GM19395 (cell line): ENCODE measurements around the gene SLC25A10.
"Not testable (repeated sequence)": the region's sequence is repeated elsewhere in the genome, so short reads cannot be mapped to it uniquely, and the experiment has no call there.

Experiments
- ATAC-seq: cut with Tn5 transposase; IDR thresholded peaks from one replicate; pipeline ENCODE4 v1.9.1; 2021; ENCODE audit warnings: mild to moderate bottlenecking, moderate library complexity; ENCODE audit not compliant: unreplicated experiment

SLC25A10 gene, protein sequence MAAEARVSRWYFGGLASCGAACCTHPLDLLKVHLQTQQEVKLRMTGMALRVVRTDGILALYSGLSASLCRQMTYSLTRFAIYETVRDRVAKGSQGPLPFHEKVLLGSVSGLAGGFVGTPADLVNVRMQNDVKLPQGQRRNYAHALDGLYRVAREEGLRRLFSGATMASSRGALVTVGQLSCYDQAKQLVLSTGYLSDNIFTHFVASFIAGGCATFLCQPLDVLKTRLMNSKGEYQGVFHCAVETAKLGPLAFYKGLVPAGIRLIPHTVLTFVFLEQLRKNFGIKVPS

GRCh38 chr17:81711814-81712467 lies at the start of gene SLC25A10:
TSS of gene SLC25A10 (plus strand) at chr17:81712284. CDS start at chr17:81712427, 143 bp downstream.
- peak; percentile 59 for ATAC-seq

DNA sequence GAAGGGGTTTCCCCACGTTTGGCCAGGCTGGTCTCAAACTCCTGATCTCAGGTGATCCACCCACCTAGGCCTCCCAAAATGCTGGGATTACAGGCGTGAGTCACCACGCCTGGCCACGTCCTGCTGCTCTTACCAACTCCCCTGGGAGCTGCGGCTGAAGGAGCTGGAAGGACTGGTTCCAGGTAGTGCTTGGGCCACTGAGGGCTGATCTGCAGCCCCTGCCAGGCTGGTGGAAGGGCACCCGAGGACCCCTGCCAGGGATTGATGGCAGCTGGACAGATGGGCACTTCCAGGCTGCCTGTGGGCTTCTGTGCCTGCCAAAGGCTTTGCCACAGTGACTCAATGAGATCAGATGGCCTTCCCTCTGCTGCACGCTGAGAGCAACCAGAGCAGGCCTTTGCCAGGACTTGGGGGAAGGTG lies 48.0 kb upstream of the SLC25A10 start:
- no peak for ATAC-seq

GRCh38 chr17:81665205-81666091 lies 46.6 kb upstream of the SLC25A10 start:
- peak; percentile 17 for ATAC-seq

- no peak for ATAC-seq
Measured at GRCh38 chr17:81666092-81666341, 46.1 kb upstream of the SLC25A10 start.

GRCh38 chr17:81666342-81667191 lies 45.5 kb upstream of the SLC25A10 start, which contains the start of the genes CCDC137 and OXLD1:
TSS of gene CCDC137 (plus strand) at chr17:81666737. CDS start at chr17:81666767, 30 bp downstream.
TSS of gene OXLD1 (minus strand) at chr17:81666605. CDS start at chr17:81666577, 28 bp downstream.
- ATAC-seq: peak; percentile 91

GRCh38 chr17:81667754-81668153 lies 44.3 kb upstream of the SLC25A10 start:
- ATAC-seq: no peak

GRCh38 chr17:81672504-81672903 lies 39.6 kb upstream of the SLC25A10 start:
- no peak for ATAC-seq

DNA sequence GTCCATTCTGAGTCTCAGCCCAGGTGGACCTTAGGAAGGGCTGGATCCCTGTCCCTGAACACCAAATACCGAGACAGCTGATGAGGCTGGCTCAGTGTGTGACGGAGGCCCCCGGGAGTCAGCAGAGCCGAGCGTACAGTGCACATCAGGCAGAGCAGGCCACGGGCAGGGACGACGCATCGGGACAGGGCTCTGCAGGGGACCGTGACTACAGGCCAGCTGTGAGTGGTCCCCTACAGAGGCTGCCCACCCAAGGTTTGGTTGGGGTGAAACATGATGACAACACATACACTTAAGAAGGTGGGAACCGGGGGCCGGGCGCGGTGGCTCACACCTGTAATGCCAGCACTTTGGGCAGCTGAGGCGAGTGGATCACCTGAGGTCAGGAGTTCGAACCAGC lies 39.1 kb upstream of the SLC25A10 start:
- no peak for ATAC-seq

DNA sequence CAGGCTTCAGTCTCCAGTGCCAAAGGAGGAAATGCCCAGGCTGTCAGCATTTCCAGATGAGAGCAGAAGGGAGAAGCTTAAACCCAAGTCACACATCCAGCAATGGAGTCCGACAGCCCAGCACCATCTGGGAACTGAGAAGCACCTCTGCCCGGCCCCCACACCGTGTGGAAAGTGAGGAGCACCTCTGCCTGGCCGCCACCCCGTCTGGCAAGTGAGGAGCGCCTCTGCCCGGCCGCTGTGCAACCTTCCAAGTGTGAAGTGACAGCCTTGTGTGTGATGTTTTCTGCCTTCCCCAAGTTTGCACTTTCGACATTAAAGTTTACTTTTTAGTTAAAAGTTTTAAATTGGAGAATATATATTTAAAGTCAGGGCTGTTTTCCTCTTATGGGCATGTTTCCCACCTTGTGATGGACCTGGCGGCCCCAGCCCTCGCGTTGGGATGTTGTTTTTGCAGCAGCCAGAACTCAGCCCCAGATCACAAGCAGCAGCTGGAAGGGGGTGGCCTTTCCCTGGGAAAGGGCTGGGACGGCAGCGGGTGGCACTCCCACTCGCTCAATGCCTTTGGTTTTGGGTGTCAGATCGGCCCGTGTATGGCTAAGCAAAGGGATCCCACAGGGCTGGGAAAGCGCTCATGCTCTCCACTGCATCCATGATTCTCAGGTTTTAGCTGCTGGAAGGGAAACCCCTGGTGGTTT lies 38.4 kb upstream of the SLC25A10 start:
- ATAC-seq: no peak

- ATAC-seq: not testable (repeated sequence)
Measured at GRCh38 chr17:81675515-81676221, 36.4 kb upstream of the SLC25A10 start.

GRCh38 chr17:81676906-81677305 lies 35.2 kb upstream of the SLC25A10 start:
- ATAC-seq: no peak

GRCh38 chr17:81680150-81680549 lies 31.9 kb upstream of the SLC25A10 start:
- no peak for ATAC-seq

DNA sequence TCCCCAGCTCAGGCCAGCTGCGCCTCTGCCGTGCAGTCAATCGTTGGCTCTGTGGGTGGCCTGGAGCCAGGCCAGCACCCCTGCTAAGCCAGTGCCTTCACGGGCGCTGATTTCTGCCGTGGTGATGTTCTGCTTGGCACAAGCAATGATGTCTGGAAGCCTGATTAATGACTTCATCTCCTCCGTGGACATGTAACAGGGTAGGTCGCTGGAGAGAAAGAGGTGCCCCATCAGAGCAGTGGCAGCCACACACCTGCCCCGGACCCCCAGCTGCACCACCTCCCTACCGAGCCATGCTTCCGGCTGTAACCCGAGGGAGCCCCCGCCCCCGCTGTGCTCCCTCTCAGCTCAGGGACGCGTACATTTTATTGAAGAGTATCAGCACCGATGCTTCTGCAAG lies 30.4 kb upstream of the SLC25A10 start:
- no peak for ATAC-seq

- no peak for ATAC-seq
Measured at GRCh38 chr17:81682565-81683207, 29.4 kb upstream of the SLC25A10 start.

DNA sequence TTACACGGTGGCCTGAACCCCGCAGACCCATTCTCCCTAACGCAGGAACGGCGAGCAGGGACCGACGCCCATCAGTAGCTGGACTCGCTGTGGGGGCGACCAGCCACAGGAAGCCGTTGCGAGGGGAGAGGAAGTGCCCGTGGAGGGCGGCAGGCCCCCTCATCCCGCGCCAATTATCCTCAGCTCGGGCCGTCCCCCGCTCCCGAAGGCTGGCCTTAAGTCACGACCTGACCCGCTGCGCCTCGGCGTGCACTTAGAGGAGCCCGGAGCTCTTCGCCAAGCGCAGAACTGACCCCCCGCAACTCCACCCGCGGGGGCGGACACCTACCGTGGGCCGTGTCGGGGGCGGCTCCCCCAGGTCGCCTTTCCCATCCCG lies 28.9 kb upstream of the SLC25A10 start:
- ATAC-seq: peak; percentile 13

DNA sequence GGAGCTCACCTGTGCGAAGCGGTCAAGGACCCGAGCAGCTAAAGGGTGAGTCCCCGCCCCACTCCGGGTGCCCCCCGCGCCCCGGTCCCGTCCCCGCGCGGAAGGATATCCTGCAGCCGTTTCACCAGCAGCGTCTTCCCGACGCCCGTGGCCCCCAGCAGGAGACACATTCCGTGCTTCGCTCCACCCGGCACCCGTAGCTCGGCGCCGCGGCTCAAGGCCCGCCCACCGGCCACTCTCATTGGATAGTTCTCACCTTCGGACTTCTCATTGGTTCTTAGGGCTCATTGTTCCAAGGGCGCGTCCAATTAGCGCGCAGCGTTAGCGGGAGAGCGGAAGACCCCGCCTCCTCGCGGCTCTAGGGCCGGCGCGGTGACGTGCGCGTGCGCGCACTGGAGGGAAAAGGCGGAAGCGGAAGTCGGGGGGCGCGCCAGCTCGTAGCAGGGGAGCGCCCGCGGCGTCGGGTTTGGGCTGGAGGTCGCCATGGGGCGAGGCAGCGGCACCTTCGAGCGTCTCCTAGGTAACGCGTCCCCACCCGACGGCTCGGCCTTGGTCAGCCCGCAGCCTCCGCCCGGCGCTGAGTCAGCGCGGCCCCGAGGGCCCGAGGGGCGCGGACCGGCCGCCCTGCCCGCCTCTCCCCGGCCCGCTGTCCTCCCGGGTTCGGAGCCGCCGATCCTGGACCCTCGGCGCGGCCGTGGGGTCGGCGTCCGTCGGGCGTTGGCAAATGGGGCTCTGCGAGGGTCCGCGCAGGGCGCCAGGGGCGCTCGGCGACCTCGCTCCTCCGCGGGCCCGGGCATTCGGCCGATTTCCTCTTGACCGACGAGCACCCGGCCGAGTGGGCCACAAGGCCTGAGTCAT lies 28.3 kb upstream of the SLC25A10 start, which contains the start of the genes ARL16 and HGS:
Gene ARL16, minus strand, starts transcription at position 214 of the 858 bp plus-strand sequence. Its CDS starts 44 bp downstream, at position 170.
Gene HGS, plus strand, starts transcription at position 428 of the 858 bp plus-strand sequence. Its CDS starts 56 bp downstream, at position 484.
- ATAC-seq: peak; percentile 94

- no peak for ATAC-seq
Measured at GRCh38 chr17:81684442-81684911, 27.6 kb upstream of the SLC25A10 start.

GRCh38 chr17:81685108-81685507 lies 27.0 kb upstream of the SLC25A10 start:
- no peak for ATAC-seq
